Hematopoietic multipotent progenitor cell treated with erythropoietin and hydrocortisone succinate and interleukin-3 and kit ligand, for 8 days (in vitro differentiated cells): ENCODE measurements around the gene PRRC2A.
A peak's percentile ranks its signal among the peaks of the same experiment; 100 is the strongest.

ENCODE experiments used
- DNase-seq: peaks from one replicate; pipeline ENCODE4 v3.0.0-alpha.2; 2015

The PRRC2A gene

DNA sequence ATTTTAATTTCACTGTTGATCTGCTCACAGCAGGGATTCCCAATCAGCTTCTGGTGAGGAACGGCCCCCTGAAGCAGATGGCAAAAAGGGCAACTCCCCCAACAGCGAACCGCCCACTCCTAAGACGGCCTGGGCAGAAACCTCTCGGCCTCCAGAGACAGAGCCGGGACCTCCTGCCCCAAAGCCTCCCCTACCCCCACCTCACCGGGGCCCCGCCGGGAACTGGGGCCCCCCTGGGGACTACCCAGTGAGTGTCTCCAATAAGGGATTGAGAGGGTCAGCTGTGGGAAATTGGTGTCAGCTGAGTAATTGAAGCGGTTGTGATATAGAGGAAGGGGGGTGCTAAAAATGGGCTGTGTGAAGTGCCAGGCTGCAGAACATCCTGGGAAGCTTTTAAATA lies 6.4 kb downstream of the PRRC2A start:
- DNase-seq = no peak

DNA sequence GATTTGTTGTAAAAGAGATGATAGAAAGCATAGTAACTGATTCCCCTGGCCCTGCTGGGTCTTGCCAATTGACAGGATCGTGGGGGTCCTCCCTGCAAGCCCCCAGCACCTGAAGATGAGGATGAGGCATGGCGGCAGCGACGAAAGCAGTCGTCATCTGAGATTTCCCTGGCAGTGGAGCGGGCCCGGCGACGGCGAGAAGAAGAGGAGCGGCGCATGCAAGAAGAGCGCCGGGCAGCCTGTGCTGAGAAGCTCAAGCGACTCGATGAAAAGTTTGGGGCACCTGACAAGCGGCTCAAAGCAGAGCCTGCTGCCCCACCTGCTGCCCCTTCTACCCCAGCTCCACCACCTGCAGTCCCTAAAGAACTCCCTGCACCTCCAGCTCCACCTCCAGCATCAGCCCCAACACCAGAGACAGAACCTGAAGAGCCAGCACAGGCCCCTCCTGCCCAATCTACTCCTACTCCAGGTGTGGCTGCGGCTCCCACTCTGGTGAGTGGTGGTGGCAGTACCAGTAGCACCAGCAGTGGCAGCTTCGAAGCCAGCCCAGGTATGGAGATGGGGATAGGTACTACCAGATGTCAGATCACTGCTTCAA lies 7.3 kb downstream of the PRRC2A start:
- DNase-seq = no peak

DNA sequence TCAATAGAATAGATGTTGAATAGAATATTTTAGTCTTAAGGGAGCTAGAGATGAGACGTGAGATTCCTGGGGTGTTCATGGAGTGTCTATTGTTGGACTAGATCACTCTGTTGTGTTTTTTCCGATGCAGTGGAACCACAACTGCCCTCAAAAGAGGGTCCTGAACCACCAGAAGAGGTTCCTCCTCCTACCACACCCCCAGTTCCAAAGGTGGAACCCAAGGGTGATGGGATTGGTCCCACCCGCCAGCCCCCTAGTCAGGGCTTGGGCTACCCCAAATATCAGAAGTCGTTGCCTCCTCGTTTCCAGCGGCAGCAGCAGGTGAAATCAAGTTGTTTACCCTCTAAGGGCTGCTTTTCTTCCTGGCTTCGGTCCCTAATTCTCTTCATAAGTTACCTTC lies 8.5 kb downstream of the PRRC2A start:
- no peak for DNase-seq

DNA sequence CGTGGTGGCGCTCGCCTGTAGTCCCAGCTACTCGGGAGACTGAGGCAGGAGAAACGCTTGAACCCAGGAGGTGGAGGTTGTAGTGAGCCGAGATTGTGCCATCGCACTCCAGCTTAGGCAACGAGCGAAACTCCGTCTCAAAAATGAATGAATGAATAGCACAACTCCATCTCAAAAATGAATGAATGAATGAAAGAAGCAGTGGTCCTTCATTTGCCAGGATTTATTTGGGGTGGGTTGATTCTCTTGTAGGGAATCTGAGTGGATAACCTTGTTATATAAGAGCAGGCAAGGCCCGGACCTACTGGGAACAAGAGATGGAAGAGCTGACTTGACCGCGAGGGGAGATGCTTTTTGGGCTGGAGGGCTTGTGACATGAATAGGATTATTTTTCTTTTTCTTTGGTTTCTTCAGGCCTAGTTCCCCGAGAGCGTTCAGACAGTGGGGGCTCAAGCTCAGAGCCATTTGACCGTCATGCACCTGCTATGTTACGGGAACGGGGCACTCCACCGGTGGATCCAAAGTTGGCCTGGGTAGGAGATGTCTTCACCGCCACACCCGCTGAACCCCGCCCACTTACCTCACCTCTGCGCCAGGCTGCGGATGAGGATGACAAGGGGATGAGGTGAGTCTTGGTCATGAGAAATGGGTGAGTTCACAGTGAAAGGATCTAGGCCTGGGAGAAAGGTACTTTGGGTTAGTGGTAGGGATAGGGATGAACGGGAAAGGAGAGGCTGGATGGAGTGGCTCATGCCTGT lies 9.8 kb downstream of the PRRC2A start:
- no peak for DNase-seq

DNA sequence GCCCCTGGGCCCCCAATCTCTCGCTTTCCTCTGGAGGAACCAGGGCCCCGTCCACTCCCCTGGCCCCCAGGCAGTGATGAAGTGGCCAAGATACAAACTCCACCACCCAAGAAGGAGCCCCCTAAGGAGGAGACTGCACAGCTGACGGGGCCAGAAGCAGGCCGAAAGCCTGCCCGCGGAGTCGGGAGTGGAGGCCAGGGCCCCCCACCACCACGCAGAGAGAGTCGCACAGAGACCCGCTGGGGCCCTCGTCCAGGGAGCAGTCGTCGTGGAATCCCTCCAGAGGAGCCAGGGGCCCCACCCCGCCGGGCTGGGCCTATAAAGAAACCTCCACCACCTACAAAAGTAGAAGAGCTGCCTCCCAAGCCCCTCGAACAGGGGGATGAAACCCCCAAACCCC lies 10.7 kb downstream of the PRRC2A start:
- DNase-seq = no peak

DNA sequence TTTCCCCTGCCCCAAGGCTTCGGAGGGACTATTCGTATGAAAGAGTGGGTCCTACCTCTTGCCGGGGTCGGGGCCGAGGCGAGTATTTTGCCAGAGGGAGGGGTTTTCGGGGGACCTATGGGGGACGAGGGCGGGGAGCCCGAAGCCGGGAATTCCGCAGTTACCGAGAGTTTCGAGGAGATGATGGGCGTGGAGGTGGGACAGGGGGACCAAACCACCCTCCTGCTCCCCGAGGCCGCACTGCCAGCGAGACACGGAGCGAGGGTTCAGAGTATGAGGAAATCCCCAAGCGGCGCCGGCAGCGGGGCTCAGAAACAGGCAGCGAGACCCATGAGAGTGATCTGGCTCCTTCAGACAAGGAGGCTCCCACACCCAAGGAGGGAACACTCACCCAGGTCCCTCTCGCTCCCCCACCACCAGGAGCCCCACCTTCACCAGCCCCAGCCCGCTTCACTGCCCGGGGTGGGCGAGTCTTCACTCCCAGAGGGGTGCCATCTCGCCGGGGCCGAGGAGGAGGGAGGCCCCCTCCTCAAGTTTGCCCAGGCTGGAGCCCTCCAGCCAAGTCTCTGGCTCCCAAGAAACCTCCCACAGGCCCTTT lies 11.3 kb downstream of the PRRC2A start:
- no peak for DNase-seq

DNA sequence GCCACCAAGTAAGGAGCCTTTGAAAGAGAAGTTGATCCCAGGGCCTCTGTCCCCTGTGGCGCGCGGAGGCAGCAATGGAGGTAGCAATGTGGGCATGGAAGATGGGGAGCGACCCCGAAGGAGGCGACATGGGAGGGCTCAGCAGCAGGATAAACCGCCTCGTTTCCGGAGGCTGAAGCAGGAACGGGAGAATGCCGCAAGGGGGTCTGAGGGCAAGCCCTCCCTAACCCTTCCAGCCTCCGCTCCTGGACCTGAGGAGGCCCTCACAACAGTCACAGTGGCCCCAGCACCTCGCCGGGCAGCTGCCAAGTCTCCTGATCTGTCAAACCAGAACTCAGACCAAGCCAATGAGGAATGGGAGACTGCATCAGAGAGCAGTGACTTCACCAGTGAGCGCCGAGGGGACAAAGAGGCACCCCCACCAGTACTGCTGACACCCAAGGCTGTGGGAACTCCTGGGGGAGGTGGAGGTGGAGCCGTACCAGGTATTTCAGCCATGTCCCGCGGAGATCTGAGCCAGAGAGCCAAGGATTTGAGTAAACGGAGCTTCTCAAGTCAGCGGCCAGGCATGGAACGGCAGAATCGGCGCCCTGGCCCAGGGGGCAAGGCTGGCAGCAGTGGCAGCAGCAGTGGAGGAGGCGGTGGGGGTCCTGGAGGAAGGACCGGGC lies 11.9 kb downstream of the PRRC2A start:
- no peak for DNase-seq

DNA sequence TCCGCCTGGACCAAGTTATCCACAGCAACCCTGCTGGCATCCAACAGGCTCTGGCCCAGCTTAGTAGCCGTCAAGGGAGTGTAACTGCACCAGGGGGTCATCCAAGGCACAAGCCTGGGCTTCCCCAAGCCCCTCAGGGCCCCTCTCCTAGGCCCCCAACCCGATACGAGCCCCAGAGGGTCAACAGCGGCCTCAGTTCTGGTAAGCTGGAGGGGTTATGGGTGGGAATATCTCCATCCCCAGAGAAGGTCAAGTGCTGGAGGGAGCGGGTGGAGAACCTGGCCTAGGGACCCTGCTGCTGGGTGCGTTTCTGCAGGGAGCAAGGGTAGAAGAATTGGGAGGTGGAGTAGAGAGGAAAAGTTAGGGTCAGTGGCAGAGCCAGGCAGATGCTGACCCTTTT lies 12.9 kb downstream of the PRRC2A start:
- DNase-seq = no peak

DNA sequence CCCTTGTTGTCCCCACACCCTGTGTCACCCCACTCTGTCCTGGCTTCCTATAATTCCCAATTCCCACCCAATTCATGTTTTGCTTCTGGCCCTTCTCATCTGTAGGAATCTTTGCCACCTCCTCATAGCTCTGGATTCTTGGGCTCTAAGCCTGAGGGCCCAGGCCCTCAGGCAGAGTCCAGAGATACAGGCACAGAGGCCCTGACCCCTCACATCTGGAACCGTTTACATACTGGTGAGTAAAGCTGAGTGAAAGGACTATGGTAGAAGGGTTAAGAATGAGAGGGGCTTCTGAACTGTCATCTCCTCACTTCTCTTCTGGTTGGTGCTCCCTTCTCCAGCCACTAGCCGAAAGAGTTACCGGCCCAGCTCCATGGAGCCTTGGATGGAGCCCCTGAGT lies 13.6 kb downstream of the PRRC2A start:
- no peak for DNase-seq

DNA sequence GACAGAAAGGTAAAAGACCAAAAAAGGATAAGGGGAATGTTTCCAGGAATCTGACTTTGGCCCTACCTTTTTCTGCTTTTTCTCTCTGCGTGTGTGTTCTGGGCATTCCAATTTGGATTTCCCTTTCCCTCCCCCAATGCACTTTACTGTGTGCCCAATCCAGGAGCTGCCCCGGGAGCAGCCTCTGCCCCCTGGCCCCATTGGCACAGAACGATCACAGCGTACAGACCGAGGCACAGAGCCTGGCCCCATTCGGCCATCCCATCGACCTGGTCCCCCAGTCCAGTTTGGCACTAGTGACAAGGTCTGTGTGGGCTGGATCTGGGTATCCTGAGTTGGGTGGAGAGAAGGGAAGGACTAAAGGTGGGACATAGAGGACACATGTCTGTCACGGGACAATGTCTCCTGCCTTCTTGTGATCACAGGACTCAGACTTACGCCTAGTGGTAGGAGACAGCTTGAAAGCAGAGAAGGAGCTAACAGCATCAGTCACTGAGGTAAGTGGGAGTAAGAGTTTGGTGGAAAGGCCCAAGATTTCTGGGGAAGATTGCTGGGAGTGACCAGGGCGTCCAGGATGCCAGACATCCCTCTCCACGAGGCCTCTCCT lies 14.6 kb downstream of the PRRC2A start:
- DNase-seq = no peak

DNA sequence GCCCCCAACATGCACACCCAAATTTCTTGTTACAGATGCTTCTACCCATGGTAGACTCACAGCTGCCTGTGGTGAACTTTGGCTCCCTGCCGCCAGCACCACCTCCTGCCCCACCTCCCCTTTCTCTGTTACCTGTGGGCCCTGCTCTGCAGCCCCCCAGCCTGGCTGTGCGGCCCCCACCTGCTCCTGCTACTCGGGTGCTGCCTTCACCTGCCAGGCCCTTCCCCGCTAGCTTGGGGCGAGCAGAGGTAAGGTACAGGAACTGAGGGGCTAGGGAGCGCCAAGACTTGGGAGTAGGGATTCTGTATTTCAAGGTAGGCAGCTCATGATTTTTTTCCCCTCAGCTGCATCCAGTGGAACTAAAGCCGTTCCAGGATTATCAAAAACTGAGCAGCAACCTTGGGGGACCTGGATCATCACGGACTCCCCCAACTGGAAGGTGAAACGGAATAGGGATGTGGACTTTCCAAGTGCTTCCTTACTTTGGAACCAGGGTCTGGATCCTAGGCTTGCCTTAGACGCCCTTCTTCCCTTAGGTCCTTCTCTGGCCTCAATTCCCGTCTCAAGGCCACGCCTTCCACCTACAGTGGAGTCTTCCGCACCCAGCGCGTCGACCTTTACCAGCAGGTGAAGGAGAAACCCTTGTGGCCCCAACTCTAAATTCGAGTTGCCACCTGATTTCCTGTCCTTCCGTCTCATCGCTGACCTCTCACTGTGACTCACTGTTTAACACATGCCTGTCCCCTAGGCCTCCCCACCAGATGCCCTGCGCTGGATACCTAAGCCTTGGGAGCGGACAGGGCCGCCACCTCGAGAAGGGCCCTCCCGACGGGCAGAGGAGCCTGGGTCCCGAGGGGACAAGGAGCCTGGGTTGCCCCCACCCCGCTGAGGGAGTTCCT lies 16.4 kb downstream of the PRRC2A start:
- no peak for DNase-seq

DNA sequence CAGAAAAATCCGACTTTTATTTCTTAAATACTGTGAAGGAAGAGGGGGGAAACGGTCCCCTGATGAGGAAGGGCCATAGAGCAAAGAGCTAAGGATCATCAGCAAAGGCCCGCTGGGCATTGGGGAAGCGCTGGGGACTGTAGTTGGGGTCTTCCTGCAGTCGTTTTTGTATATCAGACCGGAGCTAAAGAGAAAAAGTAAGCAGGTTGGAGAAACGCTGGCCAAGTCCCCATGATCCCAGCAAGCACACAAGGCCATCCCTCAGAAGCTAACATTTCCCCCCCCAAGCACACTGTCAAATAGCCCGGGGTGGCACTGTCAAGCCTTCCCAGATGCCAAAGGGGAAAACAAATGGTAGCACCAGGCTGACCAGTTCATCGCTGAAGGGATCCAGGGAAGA lies 18.5 kb downstream of the PRRC2A start:
- DNase-seq = no peak

DNA sequence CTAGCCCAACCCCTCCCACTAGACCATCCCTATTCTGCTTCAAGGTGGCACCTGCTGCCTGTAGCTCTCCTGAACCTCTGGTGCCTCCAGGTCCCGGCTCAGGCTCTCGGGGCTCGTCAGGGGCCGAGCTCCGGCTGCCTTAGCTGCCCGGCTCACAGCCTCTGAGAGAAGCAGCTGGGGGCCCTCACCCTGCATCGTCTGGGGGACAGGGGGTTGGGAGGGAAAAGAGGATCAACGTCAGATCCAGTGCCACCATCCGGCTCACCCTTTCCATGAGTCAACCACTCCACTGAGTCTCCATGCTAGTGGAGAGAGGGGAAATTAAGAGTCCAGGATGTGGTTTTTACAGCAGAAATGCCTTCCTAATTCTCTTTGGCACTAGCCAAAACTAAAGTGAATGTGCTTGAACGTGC lies 18.9 kb downstream of the PRRC2A start:
- no peak for DNase-seq

DNA sequence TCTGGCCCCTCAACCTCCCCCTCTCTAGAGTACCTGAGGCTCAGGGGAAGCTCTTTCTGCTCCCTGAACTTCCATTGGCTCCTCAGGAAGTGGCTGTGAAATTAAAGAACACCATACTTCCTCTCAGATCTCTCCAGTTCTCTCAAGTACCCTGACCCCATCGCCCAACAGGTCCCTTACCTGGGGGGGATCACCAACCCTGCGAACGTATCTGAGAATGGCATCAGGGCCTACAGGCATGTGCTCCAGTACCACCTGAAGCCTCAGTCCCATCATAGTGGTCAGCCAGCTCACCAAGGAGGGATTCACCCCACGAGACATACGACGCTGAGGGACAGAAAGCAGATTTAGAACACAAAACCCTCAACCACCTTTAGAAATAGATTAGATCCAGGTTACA lies 20.1 kb downstream of the PRRC2A start:
- no peak for DNase-seq

DNA sequence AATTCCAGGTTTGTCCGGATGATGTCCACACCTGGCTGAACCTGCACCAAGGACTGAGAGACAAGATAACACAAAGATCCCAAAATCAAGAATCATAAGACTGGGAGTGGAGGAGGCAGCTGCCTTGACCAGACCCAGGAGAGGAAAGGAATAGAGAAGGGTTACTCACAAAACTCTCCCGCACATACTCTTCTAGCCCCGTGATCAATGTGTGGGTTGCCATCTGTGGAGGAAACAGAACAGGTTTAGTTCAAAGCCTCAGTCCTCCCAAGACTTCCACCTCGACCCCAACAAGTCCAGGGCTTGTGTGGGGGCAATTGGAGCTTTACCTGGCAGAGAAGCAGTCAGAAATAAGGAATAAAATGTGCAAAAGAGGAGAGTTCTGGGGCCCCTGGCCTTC lies 20.9 kb downstream of the PRRC2A start:
- DNase-seq = no peak

DNA sequence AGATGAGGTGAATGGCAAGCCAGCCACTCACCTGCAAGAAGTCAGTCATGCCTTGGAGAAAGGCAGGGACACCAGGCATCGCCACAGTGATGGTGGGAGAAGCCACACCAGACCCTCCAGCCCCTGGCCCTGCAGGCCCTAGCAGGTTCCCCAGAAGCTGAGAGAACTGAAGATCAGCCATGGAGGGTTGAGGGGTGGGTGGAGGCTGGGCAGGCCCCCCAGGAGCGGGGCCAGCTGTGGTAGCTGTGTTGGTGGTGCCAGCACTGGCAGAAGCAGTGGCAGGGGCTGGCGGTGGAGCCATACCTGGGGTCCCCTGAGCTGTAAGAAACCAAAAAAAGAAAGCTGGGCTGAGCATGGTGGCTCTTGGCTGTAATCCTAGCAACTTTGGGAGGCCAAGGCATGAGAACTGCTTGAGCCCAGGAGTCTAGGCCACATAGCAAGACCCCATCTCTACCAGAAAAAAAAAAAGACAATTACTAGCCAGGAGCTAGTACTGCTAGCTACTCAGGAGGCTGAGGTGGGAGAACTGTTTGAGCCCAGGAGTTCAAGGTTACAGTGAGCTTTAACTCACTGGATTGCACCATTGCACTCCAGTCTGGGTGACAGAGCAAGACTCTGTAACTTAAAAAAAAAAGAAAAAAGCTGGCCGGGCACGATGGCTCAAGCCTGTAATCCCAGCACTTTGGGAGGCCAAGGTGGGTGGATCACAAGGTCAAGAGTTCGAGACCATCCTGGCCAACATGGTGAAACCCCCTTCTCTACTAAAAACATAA lies 22.5 kb downstream of the PRRC2A start:
- DNase-seq = no peak

DNA sequence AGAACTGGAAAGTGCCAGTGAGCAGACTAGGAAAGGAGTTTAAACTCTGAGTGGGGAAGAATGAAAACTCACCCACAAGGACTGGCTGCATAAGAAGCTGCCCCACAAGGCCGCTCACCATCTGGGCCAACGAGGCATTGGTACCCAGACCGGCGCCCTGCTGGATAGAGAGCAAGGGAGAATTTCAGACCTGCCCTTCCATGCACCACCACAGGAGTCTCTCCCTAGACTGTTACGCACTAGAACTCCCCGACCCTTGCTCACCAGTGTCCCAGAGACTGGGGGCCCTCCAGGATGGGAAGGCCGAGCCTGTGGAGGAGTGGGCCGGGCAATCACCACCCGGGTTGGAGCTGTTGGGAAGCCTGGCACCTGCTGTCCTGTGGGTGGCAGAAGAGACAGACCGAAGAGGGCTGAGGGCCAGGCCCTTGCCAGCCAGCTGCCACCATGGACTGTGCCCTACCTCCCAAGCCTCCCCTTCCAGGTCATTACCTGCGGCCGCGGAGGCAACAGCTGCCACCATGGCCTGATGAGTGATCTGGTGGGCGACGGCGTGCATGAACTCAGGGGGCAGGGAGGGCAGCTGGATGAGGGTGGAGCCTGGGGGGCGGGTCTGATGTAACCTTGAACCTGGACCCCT lies 23.4 kb downstream of the PRRC2A start:
- DNase-seq = no peak

DNA sequence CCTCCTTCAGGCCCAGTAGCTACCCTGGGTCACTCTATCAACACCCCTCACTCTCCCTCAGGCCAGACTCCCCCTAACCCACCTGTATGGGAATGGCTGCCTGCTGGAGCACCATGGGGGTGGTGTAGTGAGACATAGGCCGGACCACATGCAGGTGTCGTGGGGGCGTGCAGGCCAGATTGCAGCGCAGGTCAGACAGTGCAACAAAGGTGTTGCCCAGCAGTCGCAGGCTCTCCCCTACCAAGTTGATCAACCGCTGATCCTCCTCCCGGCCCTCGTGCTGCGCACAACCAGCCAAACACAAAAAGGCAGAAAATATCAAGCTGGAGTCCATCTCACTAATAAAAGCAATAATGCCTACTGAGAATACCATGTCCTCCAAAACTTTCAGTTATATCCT lies 24.8 kb downstream of the PRRC2A start:
- DNase-seq = no peak

DNA sequence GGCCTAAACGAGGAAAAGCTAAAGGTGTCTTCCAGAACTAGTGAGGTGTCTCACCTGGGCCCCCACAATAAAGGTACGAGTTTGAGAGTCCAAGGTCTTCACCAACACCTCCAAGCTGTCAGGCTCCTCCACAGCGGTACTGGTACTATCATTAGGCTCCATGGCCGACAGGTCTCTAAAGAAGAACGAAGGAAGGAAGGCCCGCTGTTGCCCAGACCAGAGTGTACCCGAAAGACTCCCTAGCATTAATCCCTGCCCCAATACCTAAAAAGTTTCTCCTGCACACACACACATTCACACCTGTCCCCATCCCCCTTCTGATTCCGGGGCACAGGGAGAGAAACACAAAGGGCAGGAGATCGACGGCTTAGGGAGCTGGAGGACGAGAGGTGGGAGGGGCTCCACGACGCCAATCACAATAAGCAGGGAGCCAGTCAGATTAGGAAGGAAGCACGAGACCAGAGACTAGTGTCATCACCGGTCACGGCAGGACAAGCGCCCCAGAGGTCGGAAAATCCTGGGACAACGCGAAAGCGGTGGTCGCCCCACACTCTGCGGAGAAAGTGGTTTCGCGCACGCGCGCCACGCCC lies 31.2 kb downstream of the PRRC2A start:
- DNase-seq = peak; percentile 77

DNA sequence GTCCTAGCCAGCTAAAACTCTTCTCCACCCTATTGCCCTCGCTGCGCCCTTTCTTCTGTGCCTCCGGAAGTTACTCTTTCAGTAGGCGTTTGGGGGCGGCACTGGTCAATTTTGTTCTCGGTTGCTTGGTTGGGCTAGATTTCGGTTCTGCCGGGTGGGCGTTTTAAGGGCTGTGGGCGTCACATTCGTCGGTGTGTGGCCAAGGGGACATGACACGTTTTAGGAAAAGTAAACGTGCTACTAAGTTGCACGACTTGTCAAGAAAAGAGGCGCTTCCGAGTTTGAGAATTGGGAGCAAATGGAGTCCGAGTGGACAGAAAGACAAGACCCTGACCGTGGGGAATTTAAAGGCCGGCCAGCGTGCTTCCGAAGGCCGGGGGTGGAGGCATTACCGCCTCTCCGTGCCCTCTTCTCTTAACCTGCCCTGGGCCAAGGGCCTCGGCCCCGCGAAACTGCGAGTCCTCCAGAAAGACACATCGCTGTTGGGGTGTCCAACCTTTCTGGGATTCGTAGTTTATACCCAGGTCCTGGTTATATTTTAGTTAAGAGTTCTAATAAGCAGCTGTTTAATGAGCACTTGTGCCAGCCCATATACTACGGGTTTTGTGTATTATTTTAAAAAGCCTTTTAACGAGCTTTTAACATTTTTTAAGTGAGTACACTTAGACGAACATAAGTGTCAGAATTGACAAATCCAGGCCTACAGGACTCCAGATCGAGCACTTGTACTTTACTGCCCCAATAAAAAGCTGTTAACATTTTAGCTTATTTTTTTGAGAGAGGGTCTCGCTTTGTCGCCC lies 32.6 kb downstream of the PRRC2A start:
- no peak for DNase-seq
